Urinary bladder (tissue), 4 donors: Measurements from ENCODE around the gene ZNF638. TPM values are rescaled to one million over a fixed set of nuclear protein-coding genes. Genes with fewer than 3 reads are reported as not detected.

Source experiments
- DNase-seq: peaks from one replicate; pipeline ENCODE4 v3.0.0-alpha.2; 2015; ENCODE audit errors: extremely low spot score
- H3K27ac ChIP-seq: one replicate; pipeline ENCODE4 v1.5.1; 2013; ENCODE audit warnings: low read depth, mild to moderate bottlenecking, moderate library complexity
- H3K36me3 ChIP-seq: one replicate; pipeline ENCODE4 v1.6.1; 2013; ENCODE audit warnings: mild to moderate bottlenecking, moderate library complexity; ENCODE audit not compliant: insufficient read depth
- H3K4me1 ChIP-seq: one replicate; pipeline ENCODE4 v1.6.1; 2013; ENCODE audit warnings: mild to moderate bottlenecking, moderate library complexity; ENCODE audit not compliant: insufficient read depth
- H3K4me3 ChIP-seq: one replicate; pipeline ENCODE4 v1.5.1; 2013; ENCODE audit warnings: low read depth, low read length
- WGBS: extraction: QIAGEN DNeasy Blood & Tissue Kit; methylation state at CpG from one replicate; pipeline ENCODE4 v1.1.7; 2013; 5-methylcytosine and 5-hydroxymethylcytosine counted together
- polyA plus RNA-seq: library from polyadenylated mRNA; stranded (reverse); fragments of 200-250 nt; gene quantifications from one replicate; pipeline ENCODE4 v1.2.3, GENCODE V29; 2013
- total RNA-seq: library from RNA; depleted of rRNA; stranded (reverse); fragments of >200 nt; gene quantifications from one replicate; pipeline ENCODE4 v1.2.3, GENCODE V29; 2014
- donor health status: healthy with polysubstance abuse.
- donor health status: healthy.

The ZNF638 gene
- total and polyA plus RNA-seq, 2 donors = 69.3 to 492 TPM

DNA sequence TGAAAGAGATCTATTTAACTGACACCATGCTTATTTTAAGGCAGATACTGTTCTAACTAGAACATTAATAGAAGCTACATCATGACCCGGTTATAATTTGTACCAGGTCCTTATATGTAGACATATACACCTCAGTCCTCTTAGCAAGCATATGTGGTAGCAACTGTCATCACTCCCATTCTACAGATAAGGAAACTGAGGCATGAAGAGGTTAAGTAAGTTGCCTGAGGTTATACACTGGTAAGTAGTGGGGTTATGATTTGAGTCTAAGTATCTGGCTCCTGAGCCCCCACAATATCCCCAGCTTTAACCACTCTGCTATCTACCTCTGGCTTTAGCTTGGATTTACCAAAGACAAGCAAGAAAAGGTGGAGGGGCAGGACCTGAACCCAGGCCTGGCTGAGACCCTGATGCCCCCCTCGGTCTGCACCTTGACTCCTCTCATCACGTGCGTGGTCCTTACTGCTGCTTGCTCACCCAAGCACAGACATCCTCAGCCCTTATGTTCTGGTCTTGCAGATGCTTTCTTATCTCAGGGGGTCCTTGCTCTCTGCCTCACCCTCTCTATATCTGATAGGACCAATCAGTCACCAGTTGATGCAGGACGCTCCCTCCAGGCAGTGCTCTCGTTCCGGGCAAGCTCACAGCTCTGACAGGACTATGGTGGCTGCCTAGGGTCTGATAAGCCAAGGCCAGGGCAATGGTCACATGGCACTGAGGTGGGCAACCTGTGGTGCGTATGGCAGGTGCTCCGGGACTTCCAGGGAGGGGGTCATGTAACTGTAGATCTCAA is 125.7 kb downstream of the ZNF638 start:
- Histone ChIP-seq H3K36me3 (no peaks in the 10 kb centered on the region), H3K4me1 (peaks cover 3% of the 10 kb centered on the region), H3K4me3 (no peak overlapping the region), H3K27ac (no peak overlapping the region)
- WGBS = 92% methylated on average over 9 of the region's 9 CpGs
- no peak for DNase-seq

DNA sequence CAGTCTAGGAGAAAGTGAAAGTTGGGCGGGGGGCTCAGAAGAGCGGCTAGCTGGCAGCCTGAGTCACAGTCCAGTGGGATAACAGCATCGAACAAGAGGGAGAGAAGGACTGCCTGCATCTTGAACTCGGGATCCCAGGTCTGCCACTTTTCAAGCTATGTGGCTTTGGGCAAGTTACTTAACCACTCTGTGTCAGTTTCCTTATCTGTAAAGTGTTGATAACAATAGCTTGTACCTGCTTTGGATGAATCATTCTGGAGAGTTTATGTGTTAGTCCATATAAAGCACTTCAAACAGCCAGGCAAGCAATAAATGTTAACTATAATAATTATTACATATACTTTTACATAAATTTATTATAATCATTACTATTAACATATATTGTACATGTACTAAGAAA is 126.3 kb downstream of the ZNF638 start:
- 89% methylated on average over 4 of the region's 4 CpGs for WGBS
- Histone ChIP-seq H3K36me3 (no peaks in the 10 kb centered on the region), H3K4me3 (no peak overlapping the region), H3K4me1 (peaks cover 1% of the 10 kb centered on the region), H3K27ac (no peak overlapping the region)
- no peak for DNase-seq

DNA sequence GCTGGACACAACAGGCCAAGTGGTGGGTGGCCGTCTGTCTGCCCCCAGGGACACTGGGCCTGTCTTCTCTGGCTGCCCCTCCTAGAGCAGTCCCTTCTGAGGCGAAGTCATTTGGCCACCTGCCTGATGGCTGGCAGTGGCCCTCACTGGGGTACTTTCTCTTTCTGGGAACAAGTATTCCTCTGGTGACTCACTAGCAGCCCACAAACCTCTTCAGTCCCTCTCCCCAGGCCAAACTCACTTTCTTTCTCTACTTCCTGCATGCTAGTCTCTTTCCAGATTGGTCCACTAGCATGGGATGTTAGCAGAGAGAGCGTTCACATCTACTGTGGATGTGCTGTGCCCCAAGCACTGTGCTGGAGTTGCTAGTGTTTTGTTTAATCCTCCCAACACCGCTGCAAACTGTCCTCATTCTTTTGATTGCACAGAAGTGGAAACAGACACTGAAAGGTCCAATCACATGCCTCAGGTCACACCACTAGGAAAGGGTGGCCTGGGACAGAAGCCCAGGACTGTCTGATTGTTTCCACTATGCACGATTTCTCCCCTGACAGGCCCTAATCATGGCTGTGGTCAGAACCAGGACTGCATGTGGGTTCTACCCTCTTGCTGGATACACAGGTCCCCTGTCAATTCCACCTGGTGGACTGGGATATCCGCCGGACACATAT is 127.0 kb downstream of the ZNF638 start:
- Histone ChIP-seq H3K36me3 (no peaks in the 10 kb centered on the region), H3K4me3 (no peak overlapping the region), H3K27ac (no peak overlapping the region), H3K4me1 (no peaks in the 10 kb centered on the region)
- no peak for DNase-seq
- WGBS = 72% methylated on average over 7 of the region's 7 CpGs

DNA sequence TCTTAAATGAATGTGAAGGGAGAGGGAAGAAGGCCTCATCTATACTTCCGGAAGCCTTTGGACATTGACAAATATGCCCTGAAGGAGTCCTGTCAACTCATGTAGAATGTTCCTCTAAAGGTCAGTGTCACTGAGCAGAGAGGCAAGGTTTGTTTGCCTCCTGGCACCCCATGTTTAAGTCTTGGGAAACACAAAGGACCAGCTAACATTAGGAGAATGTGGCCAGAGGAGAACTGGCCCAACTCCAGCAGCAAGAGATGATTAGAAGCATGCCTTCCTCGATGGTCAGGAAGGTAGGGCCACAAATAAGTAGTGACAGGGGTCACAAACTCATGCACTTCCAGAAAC is 127.5 kb downstream of the ZNF638 start:
- Histone ChIP-seq H3K36me3 (no peaks in the 10 kb centered on the region), H3K27ac (no peak overlapping the region), H3K4me1 (no peaks in the 10 kb centered on the region), H3K4me3 (no peak overlapping the region)
- DNase-seq = no peak
- WGBS = 67% methylated on average over 2 of the region's 2 CpGs

DNA sequence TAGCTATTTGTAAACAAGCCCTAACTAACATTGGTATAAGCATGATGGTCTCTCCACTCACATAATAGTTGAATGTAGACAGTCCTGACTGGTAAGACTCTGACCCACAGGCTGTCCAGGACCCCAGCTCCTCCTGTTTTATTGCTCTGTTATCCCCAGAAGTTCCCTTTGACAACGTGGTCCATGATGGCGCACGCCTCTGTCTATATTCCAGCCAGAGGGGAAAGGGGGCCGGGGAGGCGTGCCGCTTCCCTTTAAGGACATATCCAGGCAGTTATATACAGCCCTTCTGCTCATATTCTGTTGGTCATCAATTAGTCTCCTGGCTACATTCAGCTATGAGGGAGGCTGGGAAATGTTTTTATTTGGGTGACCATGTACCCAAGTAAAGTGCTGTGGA is 128.5 kb downstream of the ZNF638 start:
- no peaks in the 10 kb centered on the region for H3K36me3 ChIP-seq
- WGBS = 84% methylated on average over 6 of the region's 6 CpGs
- no peak overlapping the region for H3K27ac ChIP-seq
- DNase-seq = no peak
- no peaks in the 10 kb centered on the region for H3K4me1 ChIP-seq
- H3K4me3 ChIP-seq = no peak overlapping the region

DNA sequence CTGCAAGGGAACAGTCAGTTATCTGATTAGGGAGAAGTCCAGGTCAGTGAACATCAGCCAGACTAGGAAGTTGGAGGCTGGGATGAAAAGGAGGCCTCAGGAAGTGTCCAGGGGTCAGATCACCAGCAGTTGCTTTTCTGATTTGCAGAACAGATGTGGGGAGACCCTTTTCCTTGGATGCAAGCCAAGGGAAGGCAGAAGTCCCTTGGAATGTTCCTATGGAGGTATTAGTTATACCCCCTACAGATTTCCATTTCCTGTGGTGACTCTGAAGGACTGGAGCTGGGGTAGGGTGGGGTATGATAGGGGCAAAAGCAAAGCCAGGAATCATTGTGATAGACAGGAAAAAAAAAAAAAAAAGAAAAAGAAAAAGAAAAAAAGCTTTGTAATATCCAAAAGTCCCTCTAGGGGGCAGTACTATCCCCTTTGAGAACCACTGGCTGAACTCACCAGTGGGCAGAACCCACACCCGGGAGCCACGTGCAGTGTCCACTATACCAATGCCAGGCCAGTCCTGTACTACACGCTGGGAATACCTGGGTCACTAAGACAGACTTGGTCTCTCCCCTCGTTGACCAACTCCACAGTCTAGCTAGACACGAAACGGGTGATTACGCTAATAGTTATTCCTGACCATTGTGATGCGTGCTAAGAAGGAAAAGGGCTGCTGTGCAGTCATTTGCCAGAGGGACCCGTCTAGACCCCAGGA is 129.2 kb downstream of the ZNF638 start:
- no peaks in the 10 kb centered on the region for H3K36me3 ChIP-seq
- no peak for DNase-seq
- no peak overlapping the region for H3K27ac ChIP-seq
- no peak overlapping the region for H3K4me3 ChIP-seq
- H3K4me1 ChIP-seq = no peaks in the 10 kb centered on the region
- 67% methylated on average over 9 of the region's 9 CpGs for WGBS

DNA sequence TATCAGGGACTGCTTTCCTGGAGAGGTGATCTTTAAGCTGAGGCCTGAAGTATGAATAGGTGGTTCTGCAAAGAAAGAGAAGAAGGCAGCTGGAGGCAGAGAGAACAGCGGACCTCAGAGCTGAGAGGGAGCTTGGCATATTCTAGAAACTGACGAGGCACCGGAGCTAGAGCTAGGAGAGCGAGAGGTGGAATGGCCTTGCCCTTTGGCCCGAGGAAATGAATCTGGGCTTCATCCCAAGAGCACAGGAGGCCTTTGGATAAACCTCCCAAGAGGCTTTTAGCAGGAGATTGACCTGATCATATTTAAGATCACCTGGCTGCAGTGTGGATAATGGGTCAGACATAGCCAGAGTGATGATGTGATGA is 129.7 kb downstream of the ZNF638 start:
- H3K4me1 ChIP-seq = peaks cover 2% of the 10 kb centered on the region
- no peak for DNase-seq
- H3K27ac ChIP-seq = no peak overlapping the region
- no peak overlapping the region for H3K4me3 ChIP-seq
- 49% methylated on average over 5 of the region's 5 CpGs for WGBS
- H3K36me3 ChIP-seq = no peaks in the 10 kb centered on the region

DNA sequence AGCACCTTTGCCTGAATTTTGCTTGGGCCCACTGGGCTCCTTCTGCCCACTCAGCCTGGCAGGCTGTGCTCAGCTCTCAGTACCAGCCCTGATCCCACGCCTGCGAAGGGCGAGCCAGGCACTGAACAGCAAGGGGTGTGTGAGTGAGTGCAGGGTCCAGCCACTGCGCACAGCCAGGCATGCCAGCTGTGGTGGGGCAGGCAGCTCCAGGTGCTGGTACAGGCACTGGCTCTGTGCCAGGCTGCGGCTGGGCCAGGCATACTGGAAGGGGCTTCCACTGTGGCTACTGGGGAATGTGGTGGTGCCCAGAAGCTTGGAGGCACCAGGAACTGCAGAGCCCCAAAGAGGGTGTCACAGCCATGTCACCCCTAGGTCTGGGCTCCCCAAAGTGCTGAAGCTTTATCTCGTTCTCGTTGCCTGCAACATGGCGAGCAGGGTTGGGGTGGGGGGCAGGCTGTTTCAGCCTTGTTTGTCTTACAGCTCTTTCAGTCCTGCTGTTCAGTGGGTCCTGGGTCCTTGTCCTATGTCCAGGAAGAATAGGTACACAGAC is 130.5 kb downstream of the ZNF638 start:
- Histone ChIP-seq H3K4me1 (peaks cover 2% of the 10 kb centered on the region), H3K27ac (no peak overlapping the region), H3K36me3 (no peaks in the 10 kb centered on the region), H3K4me3 (no peak overlapping the region)
- no peak for DNase-seq
- WGBS = 94% methylated on average over 8 of the region's 8 CpGs

DNA sequence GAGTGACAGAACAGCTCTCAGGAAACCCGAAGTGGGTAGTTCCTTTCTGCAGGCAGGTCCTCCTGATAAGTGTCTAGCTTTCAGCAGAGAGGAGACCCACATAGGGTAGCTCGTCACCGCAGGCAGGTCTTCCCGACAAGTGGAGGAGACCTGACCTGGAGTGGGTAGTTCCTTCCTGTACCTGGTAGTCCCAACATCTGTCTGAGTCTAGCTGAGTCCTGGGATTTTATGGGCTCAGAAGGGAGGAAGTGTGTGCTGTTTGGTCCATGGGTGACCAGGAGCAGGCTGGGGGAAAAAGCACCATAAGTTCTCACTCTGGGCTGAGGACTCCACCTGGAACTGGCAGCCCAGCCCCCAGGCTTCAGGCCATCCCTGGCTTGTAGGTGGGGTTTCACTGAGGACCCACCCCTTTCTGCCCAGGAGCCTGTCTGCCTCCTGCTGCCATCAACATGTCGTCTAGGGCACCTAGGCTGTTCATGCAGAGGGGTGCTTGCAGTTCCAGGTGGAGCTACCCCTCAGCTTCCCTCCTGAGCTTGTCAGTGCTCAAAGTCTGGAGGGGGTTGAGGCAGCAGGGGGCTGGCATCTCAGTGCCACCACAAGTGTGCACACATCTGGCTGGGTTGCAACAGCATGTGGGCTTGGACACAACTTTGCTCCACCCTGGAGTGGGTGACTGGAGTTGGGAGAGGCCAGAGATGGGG is 131.2 kb downstream of the ZNF638 start:
- DNase-seq = no peak
- Histone ChIP-seq H3K4me1 (peaks cover 2% of the 10 kb centered on the region), H3K27ac (no peak overlapping the region), H3K36me3 (no peaks in the 10 kb centered on the region), H3K4me3 (no peak overlapping the region)
- WGBS = 89% methylated on average over 5 of the region's 5 CpGs

DNA sequence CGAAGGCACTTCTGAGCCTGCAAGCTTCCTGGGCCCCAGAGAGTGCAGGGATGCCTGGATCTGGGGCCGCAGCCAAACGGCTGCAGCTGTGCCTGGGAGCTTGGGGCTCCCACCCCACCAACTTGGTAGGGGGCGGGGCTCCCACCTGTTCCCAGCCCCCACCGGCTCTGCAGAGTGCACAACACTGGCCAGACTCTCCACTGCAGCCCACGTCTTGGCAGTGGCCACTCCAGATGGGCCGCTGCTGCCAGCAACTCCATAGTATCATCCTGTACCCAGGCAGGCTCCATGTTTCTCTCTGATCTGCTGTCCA is 131.7 kb downstream of the ZNF638 start:
- Histone ChIP-seq H3K4me3 (no peak overlapping the region), H3K4me1 (peaks cover 2% of the 10 kb centered on the region), H3K36me3 (no peaks in the 10 kb centered on the region), H3K27ac (no peak overlapping the region)
- WGBS = 65% methylated on average over 7 of the region's 7 CpGs
- no peak for DNase-seq

DNA sequence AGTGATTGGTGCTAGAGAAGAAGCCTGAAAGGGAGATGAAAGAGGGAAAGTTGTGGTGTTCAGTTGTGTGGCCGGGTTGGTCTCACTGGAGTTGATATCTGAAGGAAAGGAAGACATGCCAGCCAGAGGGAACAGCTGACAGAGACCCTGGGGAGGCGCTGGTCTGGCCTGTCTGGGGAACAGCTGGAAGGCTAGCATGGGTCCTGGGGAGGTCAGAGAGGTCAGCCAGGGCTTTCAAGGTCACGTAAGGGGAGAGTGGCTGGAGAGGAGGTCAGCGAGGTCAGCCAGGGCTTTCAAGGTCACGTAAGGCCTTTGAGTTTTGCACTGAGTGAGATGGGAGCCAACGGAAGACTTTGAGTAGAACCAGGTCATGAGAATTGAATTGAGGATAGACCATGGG is 132.8 kb downstream of the ZNF638 start:
- peaks cover 2% of the 10 kb centered on the region for H3K4me1 ChIP-seq

DNA sequence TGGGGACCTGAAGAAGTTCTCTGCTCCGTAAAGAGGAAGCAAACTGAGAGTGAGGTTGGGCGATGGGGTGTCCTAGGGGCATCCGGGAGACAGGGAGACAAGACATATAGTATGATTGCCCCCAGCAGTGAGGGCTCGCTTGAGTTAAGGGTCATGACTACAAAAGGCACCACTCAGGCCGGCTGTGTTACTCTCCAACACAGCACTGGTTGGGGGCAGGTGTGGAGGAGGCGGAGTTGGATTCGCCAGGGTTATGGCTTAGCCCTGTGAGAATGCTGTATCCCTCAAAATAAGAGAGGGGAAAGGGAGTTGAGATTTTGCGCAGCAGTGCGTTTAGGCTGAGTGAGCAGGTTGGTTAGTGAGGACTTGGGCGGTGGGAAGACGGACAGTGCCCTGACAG is 133.8 kb downstream of the ZNF638 start:
- WGBS = 67% methylated on average over 11 of the region's 11 CpGs
- H3K4me1 ChIP-seq = peaks cover 2% of the 10 kb centered on the region
- no peak overlapping the region for H3K4me3 ChIP-seq
- H3K27ac ChIP-seq = no peak overlapping the region
- no peak for DNase-seq
- no peaks in the 10 kb centered on the region for H3K36me3 ChIP-seq

More for the DNA sequence above, 132.8 kb downstream of the ZNF638 start:
- Histone ChIP-seq H3K4me3 (no peak overlapping the region), H3K36me3 (no peaks in the 10 kb centered on the region), H3K27ac (no peak overlapping the region)
- DNase-seq = no peak
- WGBS = 94% methylated on average over 6 of the region's 6 CpGs

DNA sequence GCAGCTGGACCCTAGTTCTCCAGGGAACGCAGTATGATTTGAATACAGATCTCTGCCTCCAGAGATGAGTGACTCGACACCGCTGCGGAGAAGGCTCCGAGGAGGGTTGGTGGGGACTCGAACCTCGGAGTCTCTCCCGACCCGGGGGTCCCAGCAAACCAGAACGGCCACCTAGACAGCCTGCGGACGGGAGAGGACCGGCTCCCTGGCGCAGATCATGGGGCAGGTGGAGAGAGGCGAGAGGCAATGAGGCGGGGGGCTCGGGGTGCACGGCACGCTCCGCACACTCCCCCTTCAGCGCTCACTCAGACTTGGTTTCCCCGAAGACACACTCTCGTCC is 134.3 kb downstream of the ZNF638 start:
- Histone ChIP-seq H3K36me3 (no peaks in the 10 kb centered on the region), H3K4me1 (peaks cover 2% of the 10 kb centered on the region), H3K27ac (no peak overlapping the region), H3K4me3 (peak overlapping the region; percentile 60)
- WGBS = 20% methylated on average over 23 of the region's 23 CpGs
- no peak for DNase-seq
